Mesenchymal stem cell (in vitro differentiated cells and primary cell): ENCODE data around the gene DGAT2.
A peak's percentile ranks its signal among the peaks of the same experiment; 100 is the strongest.

Experiments
- DNase-seq: peaks from one replicate; pipeline ENCODE4 v3.0.0-alpha.2; 2013
- H2AFZ ChIP-seq: one replicate; pipeline ENCODE4 v1.6.1; 2013; ENCODE audit warnings: low read depth, mild to moderate bottlenecking, control low read depth, inconsistent platforms, low read length, moderate library complexity
- H2AK5ac ChIP-seq: 2 replicates; pipeline ENCODE4 v1.6.1; 2013; ENCODE audit warnings: low read length, moderate library complexity, mild to moderate bottlenecking, inconsistent platforms; ENCODE audit not compliant: severe bottlenecking
- H2BK120ac ChIP-seq: one replicate; pipeline ENCODE4 v1.6.1; 2013; ENCODE audit warnings: low read depth, mild to moderate bottlenecking, inconsistent platforms, low read length, moderate library complexity
- H2BK12ac ChIP-seq, 2 experiments: one replicate each; pipeline ENCODE4 v1.6.1; 2013; ENCODE audit warnings: inconsistent platforms in 2 of 2, low read length in 2 of 2, mild to moderate bottlenecking in 2 of 2, moderate library complexity in 2 of 2, control low read depth in 1 of 2
- H2BK15ac ChIP-seq: one replicate; pipeline ENCODE4 v1.6.1; 2013; ENCODE audit warnings: mild to moderate bottlenecking, low read depth, inconsistent platforms; ENCODE audit not compliant: poor library complexity, severe bottlenecking
- H2BK5ac ChIP-seq: 2 replicates; pipeline ENCODE4 v1.6.1; 2013; ENCODE audit warnings: low read depth, mild to moderate bottlenecking, low read length, control low read depth, inconsistent platforms; ENCODE audit not compliant: poor library complexity, severe bottlenecking
- H3K14ac ChIP-seq, 2 experiments: one replicate each; pipeline ENCODE4 v1.6.1; 2013; ENCODE audit warnings: inconsistent platforms in 2 of 2, low read length in 2 of 2, control low read depth in 1 of 2, mild to moderate bottlenecking in 1 of 2, moderate library complexity in 1 of 2
- H3K18ac ChIP-seq, 2 experiments: one replicate each; pipeline ENCODE4 v1.6.1; 2013; ENCODE audit warnings: inconsistent platforms in 2 of 2, low read length in 2 of 2, control low read depth in 1 of 2, low read depth in 1 of 2, mild to moderate bottlenecking in 1 of 2
- H3K23ac ChIP-seq, 2 experiments: one replicate each; pipeline ENCODE4 v1.6.1; 2013; ENCODE audit warnings: inconsistent platforms in 2 of 2, low read length in 2 of 2, mild to moderate bottlenecking in 2 of 2, moderate library complexity in 2 of 2, control low read depth in 1 of 2
- H3K27ac ChIP-seq: 2 replicates; pipeline ENCODE4 v1.5.1; 2013; ENCODE audit warnings: mild to moderate bottlenecking, moderate library complexity, low read length, control low read depth, inconsistent platforms; ENCODE audit not compliant: poor library complexity, severe bottlenecking
- H3K27me3 ChIP-seq, 2 experiments: 2 replicates each; pipeline versions ENCODE4 v1.6.1 to v1.7.0; 2013; ENCODE audit warnings: low read length in 2 of 2, mild to moderate bottlenecking in 2 of 2, moderate library complexity in 2 of 2, control low read depth in 1 of 2, inconsistent platforms in 1 of 2; ENCODE audit not compliant: control insufficient read depth in 1 of 2, insufficient read depth in 1 of 2
- H3K36me3 ChIP-seq, 2 experiments: 2 replicates each; pipeline versions ENCODE4 v1.6.1 to v1.7.0; 2013; ENCODE audit warnings: low read length in 2 of 2, control low read depth in 1 of 2, inconsistent platforms in 1 of 2, low read depth in 1 of 2, mild to moderate bottlenecking in 1 of 2; ENCODE audit not compliant: insufficient read depth in 2 of 2, control insufficient read depth in 1 of 2
- H3K4ac ChIP-seq, 2 experiments: one replicate each; pipeline ENCODE4 v1.6.1; 2013; ENCODE audit warnings: inconsistent platforms in 2 of 2, low read length in 2 of 2, mild to moderate bottlenecking in 2 of 2, moderate library complexity in 2 of 2, control low read depth in 1 of 2, low read depth in 1 of 2
- H3K4me1 ChIP-seq: 2 replicates; pipeline ENCODE4 v1.6.1; 2013; ENCODE audit warnings: low read depth, low read length, control low read depth; ENCODE audit not compliant: control insufficient read depth, insufficient read depth
- H3K4me2 ChIP-seq: 2 replicates; pipeline ENCODE4 v1.6.1; 2013; ENCODE audit warnings: low read length, mild to moderate bottlenecking, inconsistent platforms; ENCODE audit not compliant: poor library complexity, severe bottlenecking
- H3K4me3 ChIP-seq, 2 experiments: 2 replicates each; pipeline versions ENCODE4 v1.5.1 to v1.7.0; 2013; ENCODE audit warnings: low read length in 2 of 2, mild to moderate bottlenecking in 2 of 2, control low read depth in 1 of 2, low read depth in 1 of 2; ENCODE audit not compliant: insufficient read depth in 1 of 2
- H3K79me1 ChIP-seq: replicated peaks from 2 replicates; pipeline ENCODE4 v1.6.1; 2013; ENCODE audit warnings: mild to moderate bottlenecking, control low read depth, low read length, inconsistent platforms; ENCODE audit not compliant: poor library complexity, severe bottlenecking
- H3K9ac ChIP-seq: 2 replicates; pipeline ENCODE4 v1.7.0; 2013; ENCODE audit warnings: mild to moderate bottlenecking, low read length, moderate library complexity
- H3K9me3 ChIP-seq: 2 replicates; pipeline ENCODE4 v1.7.0; 2013; ENCODE audit warnings: mild to moderate bottlenecking, low read length; ENCODE audit not compliant: control insufficient read depth
- H4K8ac ChIP-seq: one replicate; pipeline ENCODE4 v1.6.1; 2013; ENCODE audit warnings: inconsistent platforms, mild to moderate bottlenecking, low read length, moderate library complexity
- H4K91ac ChIP-seq: one replicate; pipeline ENCODE4 v1.6.1; 2013; ENCODE audit warnings: mild to moderate bottlenecking, low read length, inconsistent platforms
- WGBS: methylation state at CpG from one replicate; pipeline ENCODE4 v1.1.7; 2013; ENCODE audit warnings: mixed read lengths; 5-methylcytosine and 5-hydroxymethylcytosine counted together

The DGAT2 gene

GRCh38 chr11:75812542-75813040 is 44.0 kb downstream of the DGAT2 start:
- H3K9me3 ChIP-seq, result no peaks in the 10 kb centered on the region
- DNase-seq, result no peak

DNA sequence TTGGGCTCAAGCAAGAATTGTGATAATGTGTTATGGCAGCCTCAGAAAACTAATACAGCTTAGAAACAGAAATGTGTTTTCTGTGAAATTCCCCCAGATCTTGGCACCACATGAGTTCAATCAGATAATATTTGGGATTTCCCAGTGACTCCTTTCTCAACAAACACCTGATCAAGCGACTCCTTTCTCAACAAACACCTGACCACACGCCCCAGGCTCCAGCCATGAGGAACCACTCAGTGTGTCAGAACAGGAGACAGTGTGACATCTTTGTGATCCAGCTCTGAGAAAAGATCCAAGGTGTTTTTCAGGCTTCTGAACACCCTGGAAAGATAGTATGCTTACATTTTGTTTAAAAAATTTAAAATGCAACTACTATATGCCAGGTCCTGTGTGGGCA is 44.5 kb downstream of the DGAT2 start:
- Histone ChIP-seq H3K9ac (no peak overlapping the region), H3K27me3 (peaks cover 0 to 3% of the 10 kb centered on the region in 2 experiments), H3K36me3 (no peaks in the 10 kb centered on the region), H2AFZ (no peak overlapping the region), H2BK15ac (no peak overlapping the region), H2BK5ac (no peak overlapping the region), H3K9me3 (no peaks in the 10 kb centered on the region), H3K14ac (no peak overlapping the region), H4K8ac (no peak overlapping the region), H3K18ac (no peak overlapping the region), H3K4ac (no peak overlapping the region), H3K27ac (no peak overlapping the region), H2AK5ac (no peak overlapping the region), H3K4me1 (peaks cover 9% of the 10 kb centered on the region), H3K4me3 (no peak overlapping the region), H3K23ac (no peak overlapping the region), H3K4me2 (no peak overlapping the region), H3K79me1 (peaks cover 14% of the 10 kb centered on the region), H4K91ac (no peak overlapping the region), H2BK120ac (no peak overlapping the region), H2BK12ac (no peak overlapping the region)
- DNase-seq, result no peak
- WGBS, result 93% methylated on average over 2 of the region's 2 CpGs

More at GRCh38 chr11:75812542-75813040, 44.0 kb downstream of the DGAT2 start:
- Histone ChIP-seq H3K4me1 (peaks cover 9% of the 10 kb centered on the region), H4K91ac (no peak overlapping the region), H3K4ac (no peak overlapping the region), H3K18ac (no peak overlapping the region), H3K36me3 (no peaks in the 10 kb centered on the region), H3K9ac (no peak overlapping the region), H3K27me3 (peaks cover 0 to 3% of the 10 kb centered on the region in 2 experiments), H2BK120ac (no peak overlapping the region), H2AK5ac (no peak overlapping the region), H2BK15ac (no peak overlapping the region), H3K14ac (no peak overlapping the region), H3K4me2 (no peak overlapping the region), H3K23ac (no peak overlapping the region), H3K79me1 (peaks cover 14% of the 10 kb centered on the region), H2AFZ (no peak overlapping the region), H4K8ac (no peak overlapping the region), H2BK12ac (no peak overlapping the region), H3K4me3 (no peak overlapping the region), H2BK5ac (no peak overlapping the region), H3K27ac (no peak overlapping the region)
- whole genome bisulfite sequencing, result 76% methylated on average over 2 of the region's 2 CpGs

- peak; percentile 30 for DNase-seq
- Histone ChIP-seq H3K9ac (peak overlapping the region; percentile 92), H3K27me3 (peaks cover 0 to 3% of the 10 kb centered on the region in 2 experiments), H3K4ac (peak overlapping the region in 1 of 2 experiments; percentile 44), H4K91ac (no peak overlapping the region), H2BK5ac (no peak overlapping the region), H3K27ac (no peak overlapping the region), H3K36me3 (no peaks in the 10 kb centered on the region), H3K9me3 (no peaks in the 10 kb centered on the region), H2BK15ac (no peak overlapping the region), H3K23ac (no peak overlapping the region), H2AK5ac (peak overlapping the region; percentile 56), H3K79me1 (peaks cover 15% of the 10 kb centered on the region), H2BK120ac (no peak overlapping the region), H4K8ac (peak overlapping the region; percentile 4), H3K4me2 (no peak overlapping the region), H3K18ac (peak overlapping the region in 1 of 2 experiments; percentile 28), H3K4me3 (peak overlapping the region in 1 of 2 experiments; percentile 88), H3K14ac (no peak overlapping the region), H2AFZ (no peak overlapping the region), H3K4me1 (peaks cover 9% of the 10 kb centered on the region), H2BK12ac (no peak overlapping the region)
- WGBS, result 78% methylated on average over 1 of the region's 1 CpG
Observed at GRCh38 chr11:75813622-75814039, 45.1 kb downstream of the DGAT2 start.

- Histone ChIP-seq H2BK12ac (no peak overlapping the region), H2AK5ac (no peak overlapping the region), H3K18ac (peak overlapping the region; percentile 82), H2BK15ac (peak overlapping the region; percentile 2), H3K9me3 (no peaks in the 10 kb centered on the region), H3K4ac (peak overlapping the region in 1 of 2 experiments; percentile 3), H3K27me3 (peaks cover 0 to 3% of the 10 kb centered on the region in 2 experiments), H2BK120ac (no peak overlapping the region), H3K79me1 (peaks cover 19% of the 10 kb centered on the region), H3K4me2 (peak overlapping the region; percentile 86), H3K23ac (no peak overlapping the region), H3K36me3 (no peaks in the 10 kb centered on the region), H4K91ac (no peak overlapping the region), H2AFZ (peak overlapping the region; percentile 83), H3K14ac (peak overlapping the region in 1 of 2 experiments; percentile 23), H4K8ac (peak overlapping the region; percentile 2), H3K4me1 (peaks cover 9% of the 10 kb centered on the region), H2BK5ac (no peak overlapping the region), H3K27ac (peak overlapping the region; percentile 68), H3K9ac (peak overlapping the region; percentile 92), H3K4me3 (peak overlapping the region; percentile 70 to 88)
- no peak for DNase-seq
- 2% methylated on average over 12 of the region's 12 CpGs for WGBS
Observed at GRCh38 chr11:75814363-75814676, 45.7 kb downstream of the DGAT2 start.
